Measurements from ENCODE around the gene DLG1.

DLG1 gene

DNA sequence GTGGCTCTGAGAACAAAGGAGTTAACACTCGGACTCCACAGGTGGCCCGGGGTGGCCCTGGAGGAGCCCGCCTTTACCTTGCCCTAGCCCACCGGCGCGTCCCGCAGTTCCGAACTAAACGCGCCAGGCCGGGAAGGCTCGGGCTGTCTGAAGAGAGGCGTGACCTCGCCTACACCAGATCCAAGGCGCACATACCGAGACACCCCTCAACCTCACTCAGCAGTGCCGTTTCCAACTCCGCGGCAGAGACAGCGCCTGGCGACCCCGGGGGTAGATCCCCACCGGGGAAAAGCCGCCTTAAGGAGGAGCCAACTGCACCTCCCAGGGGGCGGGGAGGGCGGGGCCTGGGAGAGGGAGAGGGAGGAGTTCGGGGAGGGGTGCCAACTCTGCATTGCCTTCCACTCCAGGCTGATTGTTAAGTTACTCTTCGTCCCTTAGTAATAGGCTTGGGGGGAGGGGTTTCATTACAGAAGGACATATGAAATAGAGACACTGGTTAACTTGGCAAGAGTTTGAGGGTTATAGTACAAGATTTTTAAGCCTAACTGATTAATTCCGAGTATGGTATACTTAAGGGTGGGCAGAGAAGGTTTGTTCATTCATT, at the start of gene DLG1:
DLG1 (minus strand) TSS at position 272 of the 604 bp plus-strand sequence. CDS start 1,408 bp downstream, outside the sequence.
- in situ Hi-C loops (cut with HindIII; ENCODE audit: low sequenced_read_pairs), result no loop called here

DNA sequence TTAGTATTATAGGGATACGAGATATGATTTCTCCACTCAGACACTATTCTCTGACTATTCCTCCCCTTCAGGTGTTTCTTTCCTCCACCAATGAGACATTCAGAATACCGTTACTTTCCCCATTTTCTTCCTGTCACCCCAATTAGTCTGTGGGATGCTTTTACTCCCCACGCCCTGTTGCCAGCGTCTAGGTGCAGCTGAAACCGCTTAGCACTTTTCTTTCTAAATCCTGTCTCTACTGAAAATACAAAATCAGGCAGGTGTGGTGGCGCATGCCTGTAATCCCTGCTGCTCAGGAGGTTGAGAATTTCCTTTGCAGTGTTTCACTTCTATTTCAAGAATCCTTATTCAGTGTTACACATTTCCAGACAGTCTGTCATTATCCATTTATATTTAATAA, 49.6 kb upstream of the DLG1 start:
- in situ Hi-C loops (cut with HindIII; ENCODE audit: low sequenced_read_pairs), result no loop called here

DNA sequence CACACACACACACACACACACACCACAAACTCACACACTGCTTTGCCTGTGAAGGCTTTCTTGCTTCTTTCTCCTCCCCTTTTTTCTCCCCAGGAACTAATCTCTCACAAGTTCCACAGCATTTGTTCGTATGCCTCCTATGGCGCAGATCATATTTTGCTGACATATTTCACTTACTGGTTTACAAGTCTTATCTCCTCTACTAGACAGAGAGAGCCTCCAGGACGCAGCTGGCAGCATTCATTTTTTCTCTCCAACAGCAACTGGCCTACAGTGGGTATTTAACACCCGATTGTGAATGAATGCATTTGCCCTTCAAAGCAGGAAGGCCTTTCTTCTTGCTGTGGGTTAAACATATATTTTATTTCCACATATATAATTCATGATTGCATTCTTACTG, 47.0 kb upstream of the DLG1 start:
- in situ Hi-C loops (cut with HindIII; ENCODE audit: low sequenced_read_pairs), result no loop called here

DNA sequence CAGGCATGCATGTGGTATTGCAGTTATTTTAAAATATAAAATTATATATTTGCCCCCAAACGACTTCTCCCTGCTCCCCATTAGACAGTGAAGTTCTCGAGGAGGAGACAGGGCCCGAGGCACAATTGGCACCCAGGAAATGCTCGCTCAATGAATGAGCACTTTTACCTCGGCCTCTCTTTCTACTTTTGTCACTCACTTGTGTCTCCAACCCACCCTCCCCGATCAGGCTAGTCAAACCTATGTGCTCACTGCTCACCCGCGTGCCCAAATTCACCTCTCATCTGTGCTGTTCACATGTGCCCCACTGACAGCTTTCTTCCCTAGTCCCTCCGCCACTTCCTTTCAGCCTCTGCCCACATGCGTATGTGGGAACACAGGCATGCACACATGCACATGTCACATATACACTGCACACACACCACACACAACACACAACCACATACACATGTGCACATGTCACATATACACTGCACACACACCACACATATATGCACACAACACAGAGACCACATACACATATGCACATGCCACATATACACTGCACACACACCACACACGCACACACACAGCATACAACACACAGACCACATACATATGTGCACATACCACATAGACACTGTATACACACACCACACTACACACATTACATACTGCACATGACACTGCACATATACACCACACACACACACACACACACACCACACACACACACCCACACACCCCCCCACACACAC, 46.3 kb upstream of the DLG1 start:
- in situ Hi-C loops (cut with HindIII; ENCODE audit: low sequenced_read_pairs), result no loop called here

DNA sequence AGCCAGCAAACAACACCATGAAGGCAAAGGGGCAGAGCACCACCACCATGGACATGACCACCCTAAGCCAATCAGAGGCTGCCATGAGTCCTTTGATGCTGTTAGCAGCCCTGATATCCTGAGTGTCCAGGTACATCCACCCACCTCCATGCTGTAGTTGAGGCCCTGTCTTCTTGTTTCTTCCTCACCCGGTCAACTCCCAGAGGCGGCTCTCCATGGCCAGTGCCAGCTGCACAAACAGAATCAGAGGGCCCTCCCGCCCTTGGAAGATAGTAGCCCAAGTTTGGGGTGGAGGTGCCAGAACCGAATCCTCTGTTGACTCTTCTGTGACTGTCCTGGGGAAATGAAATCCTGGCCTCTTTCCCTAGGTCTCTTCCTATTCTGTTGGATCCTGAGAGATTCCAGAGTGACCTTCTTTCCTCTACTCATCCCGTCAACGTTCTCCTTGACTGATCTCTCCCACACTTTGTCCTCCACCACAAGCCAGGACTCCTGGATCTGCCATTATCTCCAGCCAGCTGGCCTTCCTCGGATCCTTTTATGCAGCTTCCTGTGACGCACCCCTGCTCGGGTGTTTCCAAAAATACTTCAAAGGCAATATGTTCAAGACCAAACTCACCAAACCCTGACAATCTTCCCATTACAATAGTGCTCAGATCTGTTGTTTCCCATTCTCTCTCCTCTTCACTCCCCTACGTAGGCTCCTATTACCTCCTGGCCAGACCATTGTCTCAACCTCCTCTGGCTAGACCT, 45.4 kb upstream of the DLG1 start:
- in situ Hi-C loops (cut with HindIII; ENCODE audit: low sequenced_read_pairs), result no loop called here

DNA sequence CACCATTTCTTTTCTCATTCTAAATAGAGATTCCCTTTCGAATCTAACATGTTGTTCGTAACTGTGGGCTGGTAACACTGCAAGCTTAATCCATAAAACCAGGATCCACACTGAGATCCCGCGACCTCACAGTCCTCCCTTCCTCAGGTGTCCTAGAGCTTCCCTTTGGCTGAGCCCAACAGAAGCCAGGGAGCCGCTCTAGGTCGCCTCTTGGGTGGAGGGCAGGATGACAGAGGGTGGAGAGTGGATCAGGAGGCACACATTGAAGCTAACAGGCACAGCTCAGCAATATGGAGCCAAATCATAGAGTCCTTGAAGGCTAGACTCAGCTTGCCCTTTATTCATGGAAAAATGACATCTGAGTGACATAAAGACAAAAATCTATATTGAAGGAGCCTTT, 44.7 kb upstream of the DLG1 start:
- in situ Hi-C loops (cut with HindIII; ENCODE audit: low sequenced_read_pairs), result no loop called here

DNA sequence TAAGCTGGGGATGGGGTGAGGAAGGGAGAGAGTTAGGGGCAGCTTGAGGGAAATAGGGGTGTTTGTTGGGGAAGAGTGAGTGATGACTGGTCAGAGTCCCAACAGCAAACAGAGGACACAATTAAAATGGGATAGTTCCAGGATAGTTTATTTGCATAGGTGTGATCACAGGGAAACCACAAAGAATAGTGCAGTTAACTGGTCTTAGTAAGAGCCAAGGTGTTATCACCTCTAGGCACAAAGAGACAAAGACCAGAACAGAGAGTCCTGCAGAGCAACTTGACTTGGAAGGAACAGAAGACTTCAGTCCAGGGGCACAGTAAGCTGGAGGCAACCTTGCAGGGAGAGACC, 42.1 kb upstream of the DLG1 start:
- in situ Hi-C loops (cut with HindIII; ENCODE audit: low sequenced_read_pairs), result no loop called here

DNA sequence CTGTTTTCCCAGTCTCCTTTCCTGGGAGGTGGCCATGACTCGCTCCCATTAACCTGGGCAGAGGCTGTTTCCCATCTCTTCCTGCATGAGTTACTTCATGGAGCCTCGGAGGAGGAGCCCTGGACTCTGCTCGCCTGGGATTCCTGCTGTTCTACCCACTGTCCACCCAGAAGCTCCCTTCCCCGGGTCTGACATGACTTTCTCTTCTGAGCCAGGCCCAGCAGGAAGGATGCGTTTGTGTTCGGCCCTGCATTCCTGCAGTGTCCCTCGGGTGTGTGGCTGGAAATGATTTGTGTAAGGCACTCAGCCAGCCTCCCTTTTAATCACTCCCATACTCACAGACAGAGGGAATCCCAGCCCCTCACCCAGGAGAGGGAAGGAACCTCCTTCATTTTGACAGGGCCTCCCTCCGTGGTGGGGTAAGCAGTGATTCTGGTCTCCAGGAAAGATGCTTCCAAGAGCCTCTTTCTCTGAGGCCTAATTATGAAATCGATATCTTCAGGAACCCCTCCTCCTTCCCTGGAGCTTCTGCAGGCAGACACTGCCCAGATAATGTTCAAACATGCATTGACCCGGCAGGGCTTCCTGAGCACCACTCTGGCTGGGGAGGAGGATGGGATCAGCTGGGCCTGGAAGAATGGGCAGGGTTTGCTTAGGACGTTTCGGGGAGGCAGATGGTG, 41.6 kb upstream of the DLG1 start:
- in situ Hi-C loops (cut with HindIII; ENCODE audit: low sequenced_read_pairs), result no loop called here

DNA sequence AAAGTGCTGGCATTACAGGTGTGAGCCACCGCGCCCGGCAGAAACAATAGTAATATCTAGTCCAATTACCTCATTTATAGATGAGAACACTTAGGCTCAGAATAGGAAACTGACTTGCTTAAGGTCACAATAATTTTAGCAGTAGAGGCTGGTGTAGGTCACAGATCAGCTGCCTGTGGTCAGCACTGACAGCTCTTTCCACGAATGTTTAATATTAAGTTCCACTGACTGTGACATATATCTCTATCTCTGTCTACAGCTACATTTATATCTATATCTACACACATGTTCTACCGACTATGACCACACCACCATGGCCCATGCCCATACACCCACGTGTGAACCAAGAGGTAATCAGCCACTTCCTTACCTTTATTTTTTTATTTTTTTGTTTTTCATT, 40.2 kb upstream of the DLG1 start:
- in situ Hi-C loops (cut with HindIII; ENCODE audit: low sequenced_read_pairs), result no loop called here

DNA sequence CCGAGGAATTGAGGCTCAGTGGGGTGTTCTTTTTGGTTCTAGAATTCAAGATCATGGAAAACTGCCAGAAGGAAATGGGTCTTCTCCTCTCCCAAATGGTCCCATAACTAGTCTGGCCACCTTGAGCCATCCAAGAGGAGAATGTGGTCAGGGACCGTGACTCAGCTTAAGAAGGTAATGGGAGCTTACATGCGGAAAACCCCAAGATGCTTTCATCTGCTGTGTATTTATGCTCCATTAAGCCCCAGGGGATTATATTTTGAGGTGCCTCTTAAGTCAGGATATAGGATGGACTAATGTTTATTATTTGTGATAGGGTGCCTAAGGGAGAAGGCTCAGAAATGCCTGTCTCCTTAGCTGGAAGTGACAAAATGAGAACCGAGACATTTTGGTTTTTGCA, 39.2 kb upstream of the DLG1 start:
- in situ Hi-C loops (cut with HindIII; ENCODE audit: low sequenced_read_pairs), result no loop called here

DNA sequence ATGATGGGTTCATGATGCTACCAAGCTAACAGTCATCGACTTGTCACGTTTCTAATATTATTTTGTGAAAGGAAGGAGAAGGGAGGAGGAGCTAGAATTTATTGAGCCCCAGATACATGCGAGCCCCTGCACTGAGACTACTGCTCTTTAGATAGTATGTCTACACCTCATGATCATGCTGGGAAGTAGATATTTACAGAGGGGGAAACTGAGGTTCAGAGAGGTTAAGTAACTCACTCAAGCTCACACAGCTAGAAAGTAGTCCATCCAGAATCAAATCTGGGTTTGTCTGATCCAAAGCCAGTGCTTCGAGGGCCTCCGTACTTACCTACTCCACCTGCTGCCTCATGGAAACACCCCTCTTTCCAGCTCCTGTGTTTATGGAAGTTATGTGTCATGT, 38.8 kb upstream of the DLG1 start:
- in situ Hi-C loops (cut with HindIII; ENCODE audit: low sequenced_read_pairs), result no loop called here

DNA sequence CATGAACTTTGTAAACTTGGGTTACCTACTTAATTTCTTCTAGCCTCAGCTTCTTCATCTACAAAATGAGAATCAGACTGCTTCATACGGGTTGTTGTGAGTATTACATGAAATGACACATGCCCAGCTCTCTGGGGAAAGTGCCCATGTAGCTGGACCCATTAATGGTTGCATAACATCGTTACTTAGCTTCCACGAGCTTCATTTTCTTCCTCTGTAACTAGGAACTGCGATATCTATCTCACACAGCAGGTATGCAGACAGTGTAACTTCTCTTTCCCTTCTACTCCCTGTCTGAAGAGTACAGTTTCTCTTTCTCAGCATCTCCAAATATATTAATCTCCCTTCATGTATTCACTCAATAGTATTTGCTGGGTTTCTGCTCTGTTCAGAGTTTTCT, 37.9 kb upstream of the DLG1 start:
- in situ Hi-C loops (cut with HindIII; ENCODE audit: low sequenced_read_pairs), result no loop called here

DNA sequence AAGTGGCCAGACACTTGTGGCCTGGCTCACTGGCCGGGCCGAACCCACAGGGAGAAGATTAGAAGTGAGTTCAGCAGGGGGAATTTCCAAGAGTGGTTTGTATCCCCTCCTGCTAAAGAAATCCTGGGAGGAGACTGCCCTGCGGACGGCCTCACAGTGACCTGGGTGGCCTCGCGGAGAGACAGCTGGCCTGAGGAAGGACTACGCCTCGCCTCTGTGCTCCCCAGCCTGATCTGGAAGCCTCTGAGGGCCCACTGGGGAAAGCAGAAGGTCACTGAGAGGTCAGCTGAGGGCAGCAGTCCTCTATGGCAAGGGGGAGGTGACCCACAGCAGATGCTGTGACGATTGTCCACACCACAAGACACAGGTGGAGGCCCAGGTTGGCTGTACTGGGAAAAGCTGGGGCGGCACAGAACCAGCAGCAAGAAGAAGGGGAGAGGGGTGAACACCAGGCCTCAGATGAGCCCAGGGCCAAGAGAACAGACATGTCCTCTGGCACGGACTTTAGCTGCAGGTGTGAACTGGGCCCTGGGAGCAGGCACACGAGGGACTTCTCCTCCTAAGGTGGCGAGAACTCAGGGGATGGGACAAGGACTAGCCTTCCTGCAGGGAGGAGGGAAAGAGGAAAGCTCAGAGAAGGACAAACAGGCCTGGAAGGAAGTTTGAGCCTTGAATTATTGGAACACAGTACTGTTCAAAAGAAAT, 37.2 kb upstream of the DLG1 start:
- in situ Hi-C loops (cut with HindIII; ENCODE audit: low sequenced_read_pairs), result no loop called here

DNA sequence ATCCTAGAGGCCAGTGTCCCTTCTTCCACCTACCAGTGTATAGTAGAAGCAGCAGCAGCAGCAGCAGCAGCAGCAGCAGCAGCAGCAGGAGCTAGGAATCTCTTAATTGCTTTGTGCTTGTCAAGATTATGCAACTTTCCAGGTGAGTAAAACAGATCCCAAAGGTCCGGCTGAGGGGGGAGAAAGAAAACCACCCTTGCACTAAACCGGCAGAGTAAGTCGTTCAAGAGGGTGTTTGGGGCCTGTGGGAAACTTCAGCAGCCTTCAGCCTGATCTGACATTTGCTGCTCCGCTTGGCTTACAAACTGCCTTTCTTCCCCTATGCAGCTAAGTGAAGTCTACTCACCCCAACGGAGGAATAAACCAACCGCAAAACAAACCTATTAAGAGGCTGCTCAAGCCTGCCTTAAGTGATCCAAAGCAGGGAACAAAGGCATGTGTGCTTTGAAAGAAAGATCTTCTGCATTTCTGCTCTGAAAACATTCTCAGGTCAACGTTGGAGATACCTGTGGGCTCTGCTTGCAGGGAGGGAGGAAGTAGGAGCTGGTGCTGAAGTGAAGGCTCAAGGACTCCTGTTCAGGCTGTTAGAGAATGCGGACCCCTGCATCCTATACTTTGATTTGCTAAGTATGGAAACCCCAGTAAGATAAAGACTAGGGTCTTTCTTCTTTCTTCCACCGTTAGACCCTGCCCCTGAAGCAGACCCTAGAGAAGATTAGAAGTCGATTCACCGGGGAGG, 35.7 kb upstream of the DLG1 start:
- in situ Hi-C loops (cut with HindIII; ENCODE audit: low sequenced_read_pairs), result no loop called here

DNA sequence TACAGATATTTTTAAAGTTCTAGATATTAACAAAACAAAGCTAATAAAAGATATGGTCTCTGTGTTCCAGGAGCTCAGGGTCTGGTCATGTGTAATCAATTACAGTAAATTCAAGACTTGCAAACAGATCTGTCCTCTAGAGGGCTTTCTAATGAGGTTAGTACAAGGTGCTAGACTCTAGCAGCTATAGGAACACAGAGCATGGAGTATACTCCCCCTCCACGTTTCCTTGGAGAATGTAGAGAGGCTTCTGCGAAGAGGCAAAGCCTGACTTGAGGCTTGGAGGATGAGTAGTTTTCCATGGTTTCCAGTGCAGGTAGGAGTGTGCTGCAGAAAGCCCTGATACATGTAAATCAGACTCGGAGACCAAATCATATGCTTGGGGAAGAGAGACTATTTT, 32.7 kb upstream of the DLG1 start:
- in situ Hi-C loops (cut with HindIII; ENCODE audit: low sequenced_read_pairs), result no loop called here

DNA sequence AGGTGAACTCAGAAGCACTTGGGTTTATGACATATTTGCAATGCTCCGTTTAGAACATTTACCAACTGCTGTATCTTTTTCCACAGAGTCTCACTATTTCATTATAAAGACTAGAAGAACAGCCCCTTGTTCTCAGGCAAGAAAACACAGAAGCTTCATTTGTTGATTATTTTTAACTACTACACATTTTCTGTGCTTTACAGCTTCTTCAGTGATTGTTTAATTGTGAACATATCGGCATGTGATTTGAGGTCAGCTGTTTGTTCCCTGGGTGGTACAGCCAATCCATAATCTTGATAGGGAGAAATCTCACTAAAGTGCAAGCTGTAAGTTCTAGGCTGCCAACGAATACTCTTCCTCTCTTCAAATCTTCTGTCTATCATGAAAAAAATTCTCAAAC, 31.0 kb upstream of the DLG1 start:
- in situ Hi-C loops (cut with HindIII; ENCODE audit: low sequenced_read_pairs), result loop anchor here (10.0 kb wide), 1 partner anchor 245 kb away; no protein-coding TSS in a partner anchor

DNA sequence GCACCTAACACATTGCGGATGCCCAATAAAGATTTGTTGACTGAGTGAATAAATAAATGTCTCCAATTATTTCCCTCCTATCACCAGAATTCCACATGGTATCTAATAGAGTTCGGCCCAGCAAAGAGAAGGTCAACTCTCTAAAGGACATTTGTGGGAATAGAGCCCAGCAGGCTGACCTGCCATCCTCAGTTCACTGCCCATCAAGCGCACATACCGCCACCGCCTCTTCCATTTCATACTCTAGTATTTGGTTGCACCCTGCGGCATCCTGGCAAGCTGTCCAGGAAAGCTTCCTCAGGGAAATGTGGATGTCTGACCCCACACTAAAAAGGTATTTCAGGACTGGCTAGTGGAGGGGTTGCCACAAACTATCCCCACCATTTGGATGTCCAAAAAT, 29.8 kb upstream of the DLG1 start:
- in situ Hi-C loops (cut with HindIII; ENCODE audit: low sequenced_read_pairs), result loop anchor here (10.0 kb wide), 1 partner anchor 247 kb away; no protein-coding TSS in a partner anchor

DNA sequence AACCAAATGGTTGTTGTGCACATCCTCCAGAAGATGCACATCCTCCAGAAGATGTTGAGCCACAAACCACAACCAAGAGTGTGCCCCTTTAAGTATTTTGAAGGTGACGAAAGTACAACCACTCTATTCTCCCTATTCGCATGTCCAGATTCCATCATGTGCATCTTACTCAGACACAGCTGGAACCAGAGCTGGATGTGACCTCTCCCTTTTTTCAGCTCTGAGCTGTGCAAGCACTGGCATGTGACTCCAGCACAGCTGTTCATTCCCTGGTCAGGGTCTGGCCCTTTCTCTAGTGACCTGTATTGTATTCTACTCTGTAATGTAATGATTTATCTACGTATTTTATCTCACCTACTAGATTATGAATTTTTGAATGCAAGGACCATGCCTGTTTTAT, 29.3 kb upstream of the DLG1 start:
- in situ Hi-C loops (cut with HindIII; ENCODE audit: low sequenced_read_pairs), result loop anchor here (10.0 kb wide), 1 partner anchor 247 kb away; no protein-coding TSS in a partner anchor

DNA sequence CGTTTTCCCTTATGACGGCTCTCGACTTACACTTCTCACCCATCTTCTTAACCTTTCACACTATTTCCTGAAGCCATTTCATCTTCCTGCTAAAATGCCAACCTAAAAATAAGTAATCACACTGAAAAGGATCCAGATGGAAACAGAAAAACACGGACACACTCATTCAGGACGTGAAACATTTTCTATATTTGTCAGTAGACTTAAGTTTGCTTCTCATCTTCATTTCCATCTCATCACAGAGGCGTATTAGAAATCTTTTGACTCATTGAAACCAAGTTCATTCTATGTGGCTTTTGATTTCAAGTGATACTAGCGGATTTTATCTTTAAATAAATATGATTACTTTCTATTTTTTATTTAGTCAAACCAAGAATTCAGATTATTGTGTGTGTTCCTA, 27.4 kb upstream of the DLG1 start:
- in situ Hi-C loops (cut with HindIII; ENCODE audit: low sequenced_read_pairs), result loop anchor here (10.0 kb wide), 1 partner anchor 249 kb away; no protein-coding TSS in a partner anchor

DNA sequence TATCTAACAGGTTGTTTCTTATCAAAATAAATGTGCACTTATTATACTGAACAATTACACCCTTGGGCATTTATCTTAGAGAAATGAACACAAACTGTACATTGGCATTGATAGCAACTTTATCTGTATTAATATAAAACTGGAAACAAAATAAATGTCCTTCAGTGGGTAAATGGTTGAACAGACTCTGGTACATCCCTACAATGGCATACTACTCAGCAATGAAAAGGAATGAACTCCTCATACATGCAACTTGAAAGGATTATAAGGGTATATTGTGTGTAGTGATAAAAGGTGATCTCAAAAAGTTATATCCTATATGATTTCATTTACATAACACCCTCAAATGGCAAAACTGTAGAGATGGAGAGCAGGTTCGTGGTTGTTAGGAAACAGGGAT, 23.7 kb upstream of the DLG1 start:
- in situ Hi-C loops (cut with HindIII; ENCODE audit: low sequenced_read_pairs), result loop anchor here (10.0 to 25.0 kb wide), 2 partner anchors 140 to 253 kb away; no protein-coding TSS in a partner anchor
